GM19324 (cell line): ENCODE results near the gene OR2D3.
"Not testable (repeated sequence)": the region's sequence is repeated elsewhere in the genome, so short reads cannot be mapped to it uniquely, and the experiment has no call there.

Source experiments
- ATAC-seq: cut with Tn5 transposase; IDR thresholded peaks from one replicate; pipeline ENCODE4 v1.9.1; 2021; ENCODE audit warnings: mild to moderate bottlenecking, moderate library complexity; ENCODE audit not compliant: unreplicated experiment, low FRiP score

OR2D3 gene

GRCh38 chr11:6920702-6921101, at the start of gene OR2D3:
Gene OR2D3 (plus strand): TSS chr11:6921002. CDS start chr11:6921002, 0 bp downstream.
- no peak for ATAC-seq

GRCh38 chr11:6871278-6871677, 49.5 kb upstream of the OR2D3 start:
- no peak for ATAC-seq

- no peak for ATAC-seq
These were observed 45.0 kb upstream of the OR2D3 start for GRCh38 chr11:6875761-6876160.

- no peak for ATAC-seq
These were observed 44.5 kb upstream of the OR2D3 start, which contains the start of gene OR10A4 for GRCh38 chr11:6876325-6876724. Gene OR10A4 (plus strand): TSS chr11:6876625. CDS start chr11:6876648, 23 bp downstream.

- ATAC-seq: no peak
These were observed 43.9 kb upstream of the OR2D3 start for GRCh38 chr11:6876914-6877313.

GRCh38 chr11:6882751-6883150, 38.1 kb upstream of the OR2D3 start:
- no peak for ATAC-seq

GRCh38 chr11:6887711-6888110, 33.1 kb upstream of the OR2D3 start:
- ATAC-seq: not testable (repeated sequence)

GRCh38 chr11:6888830-6889229, 32.0 kb upstream of the OR2D3 start:
- ATAC-seq: no peak

GRCh38 chr11:6889835-6890234, 31.0 kb upstream of the OR2D3 start:
- no peak for ATAC-seq

- no peak for ATAC-seq
These were observed 28.4 kb upstream of the OR2D3 start, which contains the start of gene OR2D2 for GRCh38 chr11:6892400-6892799. Gene OR2D2 (minus strand): TSS chr11:6892500. CDS start chr11:6892500, 0 bp downstream.

GRCh38 chr11:6894097-6894496, 26.7 kb upstream of the OR2D3 start:
- no peak for ATAC-seq

GRCh38 chr11:6895010-6895409, 25.8 kb upstream of the OR2D3 start:
- no peak for ATAC-seq

- ATAC-seq: no peak
These were observed 21.9 kb upstream of the OR2D3 start for GRCh38 chr11:6898911-6899310.

- no peak for ATAC-seq
These were observed 20.3 kb upstream of the OR2D3 start for GRCh38 chr11:6900327-6900999.

GRCh38 chr11:6904804-6905203, 16.0 kb upstream of the OR2D3 start:
- ATAC-seq: not testable (repeated sequence)

- no peak for ATAC-seq
These were observed 9.4 kb upstream of the OR2D3 start for GRCh38 chr11:6911378-6911777.

GRCh38 chr11:6911948-6912347, 8.9 kb upstream of the OR2D3 start:
- ATAC-seq: no peak

GRCh38 chr11:6919698-6920097, 1.1 kb upstream of the OR2D3 start:
- no peak for ATAC-seq

- ATAC-seq: no peak
These were observed 4.3 kb downstream of the OR2D3 start for GRCh38 chr11:6925007-6925577.

GRCh38 chr11:6925636-6926207, 4.9 kb downstream of the OR2D3 start:
- peak; percentile 22 for ATAC-seq

- ATAC-seq: peak; percentile 37
These were observed 5.6 kb downstream of the OR2D3 start, which contains the start of gene ZNF215 for GRCh38 chr11:6926208-6927029. Gene ZNF215 (plus strand): TSS chr11:6926426. CDS start chr11:6932273, 5,847 bp downstream.
